Measurements from ENCODE around the gene SF3B4.

- TF ChIP-seq CTCF (IDR thresholded peaks at IDR 0.05) (no peak), EZH2 (IDR thresholded peaks at IDR 0.05; ENCODE audit: borderline replicate concordance, insufficient read depth, low read depth, low read length, poor library complexity, severe bottlenecking) (peak; percentile 48)
These were observed 9.9 kb downstream of the SF3B4 start, which contains the start of gene SV2A for GRCh38 chr1:149917571-149918144.

All from B cell (primary cell).